ENCODE results near the gene FBN1. TPM values are rescaled to one million over a fixed set of nuclear protein-coding genes. Genes with fewer than 3 reads are reported as not detected.

Gene FBN1
- total and polyA plus RNA-seq, 2 donors = 6.3 to 19.5 TPM

DNA sequence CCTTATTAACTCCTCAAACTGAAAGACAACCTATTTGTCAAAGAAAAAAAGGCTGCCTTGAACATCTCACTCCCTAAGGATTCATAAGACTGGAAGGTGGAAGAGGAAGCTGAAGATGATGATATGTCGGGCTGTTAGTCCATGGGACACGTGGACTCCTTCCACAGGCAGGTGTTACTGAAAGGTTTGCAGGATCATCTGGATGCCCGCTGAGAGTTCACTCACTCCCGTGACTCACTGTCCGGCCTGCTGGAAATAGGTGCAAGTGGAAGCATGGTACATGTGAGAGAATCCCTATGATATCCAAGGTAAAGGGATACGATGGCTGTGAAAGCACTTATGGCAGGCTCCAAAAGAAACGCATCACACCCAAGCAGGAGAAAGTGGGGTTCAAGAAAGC, 33.3 kb upstream of the FBN1 start:
- H3K36me3 ChIP-seq (ENCODE audit: control insufficient read depth in 2 of 2, insufficient read depth in 2 of 2, low read length in 1 of 2) = no peaks in the 10 kb centered on the region

DNA sequence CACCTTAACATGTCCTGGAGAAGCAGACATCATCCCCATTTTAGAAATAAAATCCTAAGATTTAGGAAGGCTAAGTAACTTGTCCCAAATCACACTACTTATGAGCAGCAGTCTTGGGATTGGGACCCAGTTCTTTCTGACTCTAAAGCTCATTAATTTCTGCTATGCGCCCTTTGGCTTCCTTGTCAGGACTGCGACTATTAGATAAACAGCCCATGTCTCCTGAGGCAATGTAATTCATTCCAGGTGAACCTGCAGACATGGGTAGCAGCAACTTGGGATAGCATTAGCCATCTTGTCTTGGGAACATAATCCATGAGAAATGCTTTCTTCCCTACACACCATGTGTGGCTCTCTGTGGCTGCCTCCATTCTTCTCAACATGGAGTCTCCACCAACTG, 32.3 kb upstream of the FBN1 start:
- WGBS = 94% methylated on average over 2 of the region's 2 CpGs
- H3K4me3 ChIP-seq (ENCODE audit: low read length in 2 of 2) = no peak overlapping the region
- no peak for DNase-seq (ENCODE audit: low read depth in 6 of 9, low spot score in 9 of 9)

More for the DNA sequence above, 33.3 kb upstream of the FBN1 start:
- Histone ChIP-seq H3K4me1 (ENCODE audit: control insufficient read depth in 2 of 2, insufficient read depth in 2 of 2, low read length in 2 of 2) (no peaks in the 10 kb centered on the region), H3K9me3 (ENCODE audit: control insufficient read depth in 2 of 2, insufficient read depth in 1 of 2, low read length in 1 of 2) (no peaks in the 10 kb centered on the region), H3K27ac (ENCODE audit: low read depth in 1 of 2, low read length in 1 of 2) (no peak overlapping the region), H3K27me3 (ENCODE audit: control insufficient read depth in 2 of 2, insufficient read depth in 1 of 2, low read length in 1 of 2) (no peaks in the 10 kb centered on the region), H3K4me3 (ENCODE audit: low read length in 2 of 2) (no peak overlapping the region)
- DNase-seq (ENCODE audit: low read depth in 6 of 9, low spot score in 9 of 9) = no peak
- WGBS = 95% methylated on average over 7 of the region's 7 CpGs

DNA sequence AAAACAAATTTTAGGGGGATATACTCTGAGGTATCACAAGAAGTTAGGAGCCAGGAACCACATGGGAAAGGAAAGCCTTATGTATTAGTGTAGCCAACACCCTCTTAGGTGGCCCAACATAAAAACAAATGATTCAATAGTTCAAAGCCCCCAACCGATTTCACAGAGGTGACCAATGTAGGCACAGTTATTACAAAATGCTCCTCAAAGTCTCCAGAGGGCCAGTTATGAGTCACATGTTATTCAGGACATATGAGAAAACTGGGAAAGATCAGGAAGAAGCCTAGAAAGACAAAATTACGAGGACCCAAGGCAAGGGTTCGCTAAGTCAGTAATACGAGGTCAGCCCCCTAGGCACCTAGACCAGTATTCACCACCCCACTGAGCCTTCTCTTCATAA, 29.9 kb upstream of the FBN1 start:
- Histone ChIP-seq H3K9me3 (ENCODE audit: control insufficient read depth in 2 of 2, insufficient read depth in 1 of 2, low read length in 1 of 2) (no peaks in the 10 kb centered on the region), H3K4me3 (ENCODE audit: low read length in 2 of 2) (no peak overlapping the region), H3K4me1 (ENCODE audit: control insufficient read depth in 2 of 2, insufficient read depth in 2 of 2, low read length in 2 of 2) (no peaks in the 10 kb centered on the region), H3K36me3 (ENCODE audit: control insufficient read depth in 2 of 2, insufficient read depth in 2 of 2, low read length in 1 of 2) (no peaks in the 10 kb centered on the region), H3K27ac (ENCODE audit: low read depth in 1 of 2, low read length in 1 of 2) (no peak overlapping the region), H3K27me3 (ENCODE audit: control insufficient read depth in 2 of 2, insufficient read depth in 1 of 2, low read length in 1 of 2) (no peaks in the 10 kb centered on the region)
- 98% methylated on average over 4 of the region's 4 CpGs for WGBS
- DNase-seq (ENCODE audit: low read depth in 6 of 9, low spot score in 9 of 9) = no peak

More for the DNA sequence above, 32.3 kb upstream of the FBN1 start:
- no peaks in the 10 kb centered on the region for H3K9me3 ChIP-seq (ENCODE audit: control insufficient read depth in 2 of 2, insufficient read depth in 1 of 2, low read length in 1 of 2)
- H3K4me1 ChIP-seq (ENCODE audit: control insufficient read depth in 2 of 2, insufficient read depth in 2 of 2, low read length in 2 of 2) = no peaks in the 10 kb centered on the region
- no peak overlapping the region for H3K27ac ChIP-seq (ENCODE audit: low read depth in 1 of 2, low read length in 1 of 2)
- no peaks in the 10 kb centered on the region for H3K27me3 ChIP-seq (ENCODE audit: control insufficient read depth in 2 of 2, insufficient read depth in 1 of 2, low read length in 1 of 2)
- H3K36me3 ChIP-seq (ENCODE audit: control insufficient read depth in 2 of 2, insufficient read depth in 2 of 2, low read length in 1 of 2) = no peaks in the 10 kb centered on the region

DNA sequence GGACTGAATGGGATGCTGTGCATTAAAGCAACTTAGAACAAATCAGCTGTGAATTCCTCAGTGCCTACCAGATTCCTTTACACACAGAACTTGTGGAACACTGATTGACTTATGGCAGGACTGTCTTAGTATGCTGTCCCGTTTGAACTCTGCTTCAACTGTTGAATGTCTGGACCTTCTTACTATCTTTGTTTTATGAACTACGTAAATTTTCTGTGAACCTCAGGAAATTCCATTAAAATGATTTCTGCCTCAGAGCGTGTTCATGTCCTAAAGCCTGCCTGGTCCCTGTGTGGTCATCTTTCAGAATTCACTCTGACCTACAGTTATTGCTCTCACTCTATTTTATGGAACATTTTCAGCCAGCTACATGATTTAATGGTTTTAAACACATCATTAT, 29.4 kb upstream of the FBN1 start:
- 64% methylated on average over 3 of the region's 3 CpGs for WGBS
- Histone ChIP-seq H3K36me3 (ENCODE audit: control insufficient read depth in 2 of 2, insufficient read depth in 2 of 2, low read length in 1 of 2) (no peaks in the 10 kb centered on the region), H3K4me3 (ENCODE audit: low read length in 2 of 2) (no peak overlapping the region), H3K27ac (ENCODE audit: low read depth in 1 of 2, low read length in 1 of 2) (no peak overlapping the region), H3K4me1 (ENCODE audit: control insufficient read depth in 2 of 2, insufficient read depth in 2 of 2, low read length in 2 of 2) (no peaks in the 10 kb centered on the region), H3K27me3 (ENCODE audit: control insufficient read depth in 2 of 2, insufficient read depth in 1 of 2, low read length in 1 of 2) (no peaks in the 10 kb centered on the region), H3K9me3 (ENCODE audit: control insufficient read depth in 2 of 2, insufficient read depth in 1 of 2, low read length in 1 of 2) (no peaks in the 10 kb centered on the region)
- DNase-seq (ENCODE audit: low read depth in 6 of 9, low spot score in 9 of 9) = no peak

DNA sequence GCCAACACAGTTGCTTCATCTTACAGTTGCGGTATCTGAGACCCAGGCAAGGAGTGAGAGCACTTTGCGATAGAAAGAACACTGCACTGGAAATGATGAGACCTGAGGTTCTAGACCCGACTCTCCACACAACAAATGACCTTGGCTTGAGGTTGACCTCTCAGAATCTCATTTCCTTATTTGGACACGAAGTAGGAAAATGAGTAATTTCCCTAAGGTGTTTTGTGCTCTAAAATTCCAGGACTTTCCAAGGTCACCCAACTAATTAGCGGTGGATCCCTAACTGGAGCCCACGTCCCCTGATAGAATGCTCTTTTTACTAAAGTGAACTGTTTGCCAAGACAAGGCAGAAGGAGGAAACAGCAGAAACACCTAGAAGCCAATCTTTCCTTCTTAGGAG, 26.7 kb upstream of the FBN1 start:
- DNase-seq (ENCODE audit: low read depth in 6 of 9, low spot score in 9 of 9) = no peak
- no peak overlapping the region for H3K4me3 ChIP-seq (ENCODE audit: low read length in 2 of 2)
- no peaks in the 10 kb centered on the region for H3K36me3 ChIP-seq (ENCODE audit: control insufficient read depth in 2 of 2, insufficient read depth in 2 of 2, low read length in 1 of 2)
- H3K27ac ChIP-seq (ENCODE audit: low read depth in 1 of 2, low read length in 1 of 2) = no peak overlapping the region
- H3K9me3 ChIP-seq (ENCODE audit: control insufficient read depth in 2 of 2, insufficient read depth in 1 of 2, low read length in 1 of 2) = no peaks in the 10 kb centered on the region
- 93% methylated on average over 6 of the region's 6 CpGs for WGBS
- H3K4me1 ChIP-seq (ENCODE audit: control insufficient read depth in 2 of 2, insufficient read depth in 2 of 2, low read length in 2 of 2) = no peaks in the 10 kb centered on the region
- H3K27me3 ChIP-seq (ENCODE audit: control insufficient read depth in 2 of 2, insufficient read depth in 1 of 2, low read length in 1 of 2) = no peaks in the 10 kb centered on the region

DNA sequence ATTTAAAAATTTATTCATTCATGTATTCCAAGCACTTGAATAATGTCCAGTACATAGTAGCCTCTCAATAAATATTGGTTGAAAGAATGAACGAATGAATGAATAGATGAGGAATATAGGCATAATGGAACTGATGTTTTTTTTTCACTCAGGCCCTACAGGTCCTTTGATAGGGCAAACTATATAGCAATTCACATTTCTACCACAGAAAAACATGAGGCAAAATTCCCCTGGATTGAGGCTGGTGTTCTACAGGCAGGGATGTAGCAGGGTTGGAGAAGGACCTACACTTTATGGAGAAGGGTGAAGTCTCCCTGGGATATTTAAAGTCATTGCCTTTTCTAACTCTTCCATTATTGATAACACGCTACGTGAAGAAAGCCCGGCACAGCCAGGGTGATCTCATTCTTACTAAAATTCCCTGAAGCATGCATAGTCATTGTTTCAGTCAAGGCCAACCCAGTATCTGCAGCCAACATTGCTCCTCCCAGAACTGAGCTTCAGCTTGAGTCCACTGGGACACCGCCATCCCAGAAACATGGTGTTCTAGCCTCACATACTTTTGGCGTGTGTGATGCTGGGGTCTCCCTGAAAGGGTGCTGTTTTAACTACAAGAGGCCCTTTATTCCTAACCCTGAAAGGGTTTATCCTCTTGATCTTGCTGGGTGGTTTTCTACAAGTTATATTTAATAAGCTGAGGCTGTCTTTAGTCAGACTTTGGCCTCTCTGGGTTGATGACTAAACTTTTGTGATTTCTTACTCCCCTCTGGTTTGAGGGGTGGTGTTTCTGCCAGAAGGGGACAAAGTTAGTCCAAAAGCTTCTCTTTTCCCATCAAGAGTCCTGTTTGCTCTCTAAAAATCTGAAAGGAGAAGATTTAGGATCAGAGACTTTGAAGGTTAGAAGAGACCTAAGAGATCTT, 25.9 kb upstream of the FBN1 start:
- 82% methylated on average over 6 of the region's 6 CpGs for WGBS
- no peaks in the 10 kb centered on the region for H3K27me3 ChIP-seq (ENCODE audit: control insufficient read depth in 2 of 2, insufficient read depth in 1 of 2, low read length in 1 of 2)
- no peaks in the 10 kb centered on the region for H3K9me3 ChIP-seq (ENCODE audit: control insufficient read depth in 2 of 2, insufficient read depth in 1 of 2, low read length in 1 of 2)
- DNase-seq (ENCODE audit: low read depth in 6 of 9, low spot score in 9 of 9) = no peak
- no peak overlapping the region for H3K27ac ChIP-seq (ENCODE audit: low read depth in 1 of 2, low read length in 1 of 2)
- no peaks in the 10 kb centered on the region for H3K36me3 ChIP-seq (ENCODE audit: control insufficient read depth in 2 of 2, insufficient read depth in 2 of 2, low read length in 1 of 2)
- no peak overlapping the region for H3K4me3 ChIP-seq (ENCODE audit: low read length in 2 of 2)
- no peaks in the 10 kb centered on the region for H3K4me1 ChIP-seq (ENCODE audit: control insufficient read depth in 2 of 2, insufficient read depth in 2 of 2, low read length in 2 of 2)

DNA sequence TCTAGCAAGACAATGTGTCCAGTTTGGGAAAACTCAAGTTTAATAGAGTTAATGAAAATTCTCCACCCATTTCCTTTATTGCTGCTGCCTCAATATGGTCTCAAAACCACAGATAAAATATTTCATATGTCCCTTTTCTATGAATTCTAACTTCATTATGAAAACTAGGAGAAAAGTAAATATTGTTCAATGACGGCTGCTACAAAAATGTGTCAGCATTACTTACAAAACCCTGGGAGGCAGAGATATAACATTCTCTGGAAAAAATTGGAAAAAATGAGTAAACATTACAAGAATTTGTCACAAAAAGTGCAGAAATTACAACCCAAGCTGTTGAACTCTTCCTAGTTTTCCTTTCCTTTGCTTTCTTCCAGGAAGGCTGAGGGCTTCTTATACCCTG, 22.2 kb upstream of the FBN1 start:
- Histone ChIP-seq H3K27ac (ENCODE audit: low read depth in 1 of 2, low read length in 1 of 2) (no peak overlapping the region), H3K36me3 (ENCODE audit: control insufficient read depth in 2 of 2, insufficient read depth in 2 of 2, low read length in 1 of 2) (no peaks in the 10 kb centered on the region), H3K27me3 (ENCODE audit: control insufficient read depth in 2 of 2, insufficient read depth in 1 of 2, low read length in 1 of 2) (no peaks in the 10 kb centered on the region), H3K4me1 (ENCODE audit: control insufficient read depth in 2 of 2, insufficient read depth in 2 of 2, low read length in 2 of 2) (no peaks in the 10 kb centered on the region), H3K4me3 (ENCODE audit: low read length in 2 of 2) (no peak overlapping the region), H3K9me3 (ENCODE audit: control insufficient read depth in 2 of 2, insufficient read depth in 1 of 2, low read length in 1 of 2) (no peaks in the 10 kb centered on the region)
- DNase-seq (ENCODE audit: low read depth in 6 of 9, low spot score in 9 of 9) = no peak
- 98% methylated on average over 1 of the region's 1 CpG for WGBS

DNA sequence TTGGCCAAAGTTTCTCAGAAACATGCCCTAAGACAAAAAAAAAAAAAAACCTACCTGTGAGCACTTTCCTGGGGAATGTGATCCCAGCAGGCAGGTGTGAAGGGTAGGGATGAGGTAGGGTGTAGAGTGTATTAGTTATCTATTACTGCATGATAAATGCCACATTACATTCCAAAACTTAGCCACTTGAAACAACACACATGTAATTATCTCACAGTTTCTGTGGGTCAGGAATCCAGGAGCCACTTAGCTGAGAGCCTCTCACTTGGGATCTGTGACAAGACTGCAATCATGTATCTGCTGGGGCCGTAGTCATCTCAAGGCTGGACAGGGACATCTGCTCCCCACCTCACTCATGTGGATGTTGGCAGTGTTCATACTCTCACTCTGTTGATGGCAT, 18.9 kb upstream of the FBN1 start:
- 96% methylated on average over 1 of the region's 1 CpG for WGBS
- no peak for DNase-seq (ENCODE audit: low read depth in 6 of 9, low spot score in 9 of 9)
- Histone ChIP-seq H3K27ac (ENCODE audit: low read depth in 1 of 2, low read length in 1 of 2) (no peak overlapping the region), H3K4me1 (ENCODE audit: control insufficient read depth in 2 of 2, insufficient read depth in 2 of 2, low read length in 2 of 2) (no peaks in the 10 kb centered on the region), H3K27me3 (ENCODE audit: control insufficient read depth in 2 of 2, insufficient read depth in 1 of 2, low read length in 1 of 2) (no peaks in the 10 kb centered on the region), H3K36me3 (ENCODE audit: control insufficient read depth in 2 of 2, insufficient read depth in 2 of 2, low read length in 1 of 2) (no peaks in the 10 kb centered on the region), H3K9me3 (ENCODE audit: control insufficient read depth in 2 of 2, insufficient read depth in 1 of 2, low read length in 1 of 2) (no peaks in the 10 kb centered on the region), H3K4me3 (ENCODE audit: low read length in 2 of 2) (no peak overlapping the region)

DNA sequence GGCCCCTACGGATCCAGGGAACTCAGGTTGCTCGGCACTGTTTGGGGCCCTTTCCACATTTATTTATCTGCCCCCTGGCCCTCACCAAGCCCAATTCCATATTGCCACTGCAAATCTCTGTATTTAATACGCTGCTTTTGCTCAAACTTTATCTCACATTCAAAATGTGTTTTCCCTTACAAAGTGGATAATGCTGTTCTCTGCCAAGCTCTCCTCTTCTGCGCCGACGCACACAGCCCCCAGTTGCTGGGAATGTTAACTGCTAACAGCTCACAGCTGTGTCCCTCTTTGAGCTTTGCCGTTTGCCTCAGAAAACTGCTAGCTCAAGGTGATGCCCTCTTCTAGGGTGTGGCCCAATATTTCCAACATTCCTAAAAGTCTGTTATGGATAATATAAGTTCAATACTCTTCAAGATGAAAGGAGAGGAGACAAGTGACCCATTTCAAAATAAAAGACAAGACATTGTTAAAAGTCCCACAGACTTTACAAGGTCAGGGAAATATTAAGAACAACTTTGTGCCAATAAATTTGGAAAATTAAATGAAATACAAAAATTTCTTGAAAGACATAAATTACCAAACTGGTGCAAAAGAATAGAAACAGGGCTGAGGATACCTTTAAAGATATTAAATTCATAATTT, 12.6 kb upstream of the FBN1 start:
- no peak overlapping the region for H3K27ac ChIP-seq (ENCODE audit: low read depth in 1 of 2, low read length in 1 of 2)
- DNase-seq (ENCODE audit: low read depth in 6 of 9, low spot score in 9 of 9) = no peak
- no peaks in the 10 kb centered on the region for H3K4me1 ChIP-seq (ENCODE audit: control insufficient read depth in 2 of 2, insufficient read depth in 2 of 2, low read length in 2 of 2)
- no peak overlapping the region for H3K4me3 ChIP-seq (ENCODE audit: low read length in 2 of 2)
- H3K36me3 ChIP-seq (ENCODE audit: control insufficient read depth in 2 of 2, insufficient read depth in 2 of 2, low read length in 1 of 2) = no peaks in the 10 kb centered on the region
- 94% methylated on average over 7 of the region's 7 CpGs for WGBS
- no peaks in the 10 kb centered on the region for H3K9me3 ChIP-seq (ENCODE audit: control insufficient read depth in 2 of 2, insufficient read depth in 1 of 2, low read length in 1 of 2)
- no peaks in the 10 kb centered on the region for H3K27me3 ChIP-seq (ENCODE audit: control insufficient read depth in 2 of 2, insufficient read depth in 1 of 2, low read length in 1 of 2)

Measured in thymus (tissue), 11 donors.